Stimulated activated CD4-positive, alpha-beta T cell treated with anti-CD3 and anti-CD28 coated beads, Interleukin-12 subunit alpha, Interleukin-12 subunit beta, amount 100 ng/mL, for 24 hours (primary cell): ENCODE results near the gene ALKBH6.
"Not testable (repeated sequence)": the region's sequence is repeated elsewhere in the genome, so short reads cannot be mapped to it uniquely, and the experiment has no call there.

Source experiments
- DNase-seq, 2 experiments: peaks; one replicate each; pipeline ENCODE4 v3.0.0-alpha.2; 2020; ENCODE audit warnings: low read depth in 2 of 2

ALKBH6 gene

DNA sequence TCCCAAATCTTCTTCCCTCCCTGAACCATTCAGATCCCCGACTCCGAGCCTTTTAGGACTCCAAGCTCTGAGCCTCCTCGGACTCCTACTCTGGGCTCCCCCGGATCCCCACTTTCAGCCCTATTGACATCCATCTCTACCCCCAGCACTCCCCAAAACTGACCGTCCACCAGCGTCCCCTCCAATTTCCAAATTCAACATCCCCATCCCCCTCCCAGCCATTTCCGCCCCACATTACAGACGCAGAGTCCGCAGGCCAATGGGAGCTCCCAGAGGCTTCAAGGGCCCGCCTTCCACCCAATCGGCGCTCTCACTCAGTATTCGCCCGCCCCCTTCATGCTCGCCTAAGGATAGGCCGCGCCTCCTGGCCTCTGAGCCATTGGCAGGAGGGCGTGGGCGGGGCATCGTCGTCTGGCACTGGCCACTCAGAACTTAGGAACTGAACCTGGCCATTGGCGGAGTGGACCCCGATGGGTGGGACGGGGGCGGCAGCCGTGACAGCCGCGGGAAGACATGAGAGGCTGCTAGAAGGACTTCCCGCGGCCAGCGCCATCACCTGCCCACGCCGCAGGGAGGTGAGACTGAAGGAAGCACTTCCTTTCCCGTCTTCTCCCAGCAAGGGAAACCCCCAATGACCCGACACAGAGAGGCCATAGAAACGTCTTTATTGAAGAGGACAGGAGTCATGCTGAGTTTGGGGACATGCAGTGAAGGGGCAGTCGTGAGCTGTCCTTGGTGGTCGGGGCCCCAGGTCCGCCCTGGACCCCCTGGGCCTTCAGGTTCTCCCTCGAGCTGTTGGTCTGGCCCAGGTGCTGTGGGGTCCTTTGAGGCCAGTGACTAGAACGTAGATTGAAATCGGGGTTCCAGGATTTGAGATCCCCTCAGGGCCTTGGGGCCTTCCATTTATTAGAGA lies at the start of gene ALKBH6:
Gene ALKBH6, minus strand, starts transcription at position 202 of the 913 bp plus-strand sequence. CDS start 816 bp downstream, outside the sequence.
- DNase-seq: peak; percentile 98 to 100

DNA sequence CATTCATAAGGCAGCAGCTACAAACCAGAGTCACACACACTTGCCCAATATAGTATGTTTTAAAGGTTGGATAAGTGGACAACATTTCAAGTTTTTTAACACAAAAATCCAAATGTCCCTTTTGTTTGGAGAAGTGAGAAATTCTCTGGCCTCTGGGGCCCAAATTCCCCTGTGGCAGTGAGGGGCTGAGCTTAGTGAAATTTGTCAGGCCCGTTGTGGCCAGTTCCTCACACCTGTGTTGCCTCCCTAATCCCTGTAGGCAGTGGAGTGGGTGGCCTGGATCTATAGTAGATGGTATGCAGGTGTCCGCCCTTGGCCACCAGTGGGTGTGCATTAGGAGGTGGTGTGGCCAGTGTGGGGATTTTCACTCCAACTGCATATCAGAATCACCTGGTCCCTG lies 47.4 kb upstream of the ALKBH6 start:
- no peak for DNase-seq

DNA sequence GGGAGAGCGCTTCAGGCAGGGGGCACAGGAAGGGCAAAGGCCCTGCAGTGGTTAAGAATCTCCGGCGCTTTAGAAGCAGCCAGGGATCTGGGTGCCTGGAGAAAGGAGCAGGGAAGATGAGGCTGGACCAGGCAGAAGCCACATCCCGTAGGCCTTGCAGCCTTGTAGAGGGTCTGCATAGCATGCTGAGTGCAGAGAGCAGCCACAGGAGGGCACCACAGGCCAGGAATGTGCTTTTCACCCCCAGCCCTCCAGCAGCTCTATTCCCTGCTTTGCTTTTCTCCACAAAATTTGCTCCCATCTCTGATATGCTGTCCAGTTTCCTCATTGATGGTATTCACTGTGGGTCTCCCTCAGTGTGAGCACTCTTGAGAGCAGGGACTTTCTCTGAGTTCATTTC lies 46.4 kb upstream of the ALKBH6 start:
- DNase-seq: peak in 1 of 2 experiments; percentile 6

DNA sequence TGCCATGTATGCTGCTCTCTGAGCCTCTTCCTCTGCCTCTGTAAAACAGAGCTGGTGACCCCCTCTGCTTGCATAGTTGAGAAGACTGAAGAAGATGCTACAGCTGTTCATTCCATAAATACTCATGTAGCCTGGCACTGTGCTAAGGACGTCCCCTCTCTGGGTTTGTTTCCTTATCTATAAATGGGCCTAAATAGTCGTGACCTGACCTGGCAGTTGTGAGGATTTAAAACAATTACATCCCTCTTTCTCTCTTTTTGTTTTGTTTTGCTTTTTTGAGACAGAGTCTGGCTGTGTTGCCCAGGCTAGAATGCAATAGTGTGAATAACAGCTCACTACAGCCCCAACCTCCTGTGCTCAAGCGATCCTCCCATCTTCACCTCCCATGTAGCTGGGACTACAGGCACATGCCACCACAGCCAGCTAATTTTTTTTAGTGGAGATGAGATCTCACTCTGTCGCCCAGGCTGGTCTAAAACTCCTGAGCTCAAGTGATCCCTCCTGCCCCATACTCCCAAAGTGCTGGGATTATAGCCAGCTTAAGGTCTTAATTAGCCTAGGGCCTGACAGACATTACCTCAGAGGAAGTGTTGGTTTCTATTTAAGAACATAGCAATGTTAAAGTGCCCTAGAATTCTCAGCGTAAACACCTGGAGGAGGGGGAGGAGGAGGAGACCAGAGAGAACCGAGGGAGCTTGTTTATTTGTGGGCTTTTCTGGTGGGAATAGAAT lies 45.3 kb upstream of the ALKBH6 start:
- no peak for DNase-seq

DNA sequence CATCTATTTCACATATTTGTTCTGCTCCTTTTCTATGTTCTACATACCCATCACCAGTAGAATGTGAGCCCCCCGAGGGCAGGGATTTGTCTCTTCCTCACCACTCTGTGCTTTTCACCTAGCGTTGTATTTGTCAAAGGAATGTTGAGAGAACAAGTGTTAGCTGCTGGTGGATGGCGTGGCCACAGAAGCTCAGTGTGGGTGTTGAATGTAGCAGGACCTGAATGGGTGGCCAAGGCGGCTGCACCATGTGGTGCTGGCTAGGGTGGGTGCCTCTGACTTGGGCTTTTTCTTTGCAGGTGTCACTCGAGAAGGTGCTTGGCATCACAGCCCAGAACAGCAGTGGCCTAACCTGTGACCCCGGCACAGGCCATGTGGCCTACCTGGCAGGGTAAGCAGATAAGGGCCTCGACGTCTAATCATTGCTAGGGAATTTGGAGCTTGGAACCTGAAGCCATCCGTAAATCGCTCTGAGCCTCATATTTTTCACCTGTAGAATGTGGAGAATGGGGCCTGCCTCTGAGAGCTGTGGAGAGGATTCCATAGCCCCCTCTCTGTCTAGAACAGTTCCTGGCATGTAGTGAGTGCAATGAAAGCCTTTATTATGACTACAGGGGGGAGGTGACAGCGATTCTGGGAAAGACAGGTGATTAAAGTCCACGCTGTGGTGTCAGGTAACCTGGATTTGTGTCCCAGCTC lies 44.6 kb upstream of the ALKBH6 start:
- DNase-seq: no peak

DNA sequence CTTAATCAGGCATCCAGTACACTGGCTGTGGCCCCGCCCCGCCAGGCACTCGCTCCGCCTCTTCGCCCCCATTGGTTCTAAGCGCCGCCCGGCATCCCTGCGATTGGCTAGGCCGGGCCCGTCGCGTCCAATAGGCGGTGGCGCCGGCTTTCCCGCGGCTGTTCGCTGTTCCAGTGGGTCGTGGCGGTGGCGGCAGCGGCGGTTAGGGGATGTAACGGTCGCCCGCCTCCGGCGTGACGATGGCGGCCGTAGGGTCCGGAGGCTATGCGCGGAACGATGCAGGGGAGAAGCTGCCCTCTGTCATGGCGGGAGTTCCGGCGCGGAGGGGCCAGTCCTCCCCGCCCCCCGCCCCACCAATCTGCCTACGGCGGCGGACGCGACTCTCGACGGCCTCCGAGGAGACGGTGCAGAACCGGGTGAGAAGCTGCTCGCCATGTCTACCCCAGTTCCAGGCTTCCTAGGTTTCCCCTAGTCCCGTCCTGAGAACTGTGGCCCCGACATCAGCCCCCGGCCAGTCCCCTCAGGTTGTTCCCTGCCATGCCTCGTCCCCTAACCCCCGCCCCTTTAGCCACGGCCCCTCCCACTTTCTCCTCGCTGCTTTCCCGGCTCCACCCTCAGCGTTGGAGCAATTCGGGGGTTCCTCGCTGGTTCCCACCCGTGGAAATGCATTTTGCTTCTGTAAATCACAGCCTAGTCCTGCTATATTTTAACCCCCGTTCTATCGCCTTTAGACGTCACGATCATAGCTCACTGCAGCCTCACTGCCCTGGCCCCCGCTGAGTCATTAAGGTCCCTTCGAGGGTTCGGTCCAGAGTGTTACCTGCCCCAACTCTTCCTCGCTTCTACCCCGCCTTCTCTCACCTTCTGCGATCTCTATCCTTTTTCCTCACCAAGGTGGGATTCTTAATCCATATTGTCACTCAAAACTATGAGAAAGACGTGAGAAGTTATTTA lies 41.0 kb upstream of the ALKBH6 start, which contains the start of gene WDR62:
Gene WDR62, plus strand, starts transcription at position 165 of the 954 bp plus-strand sequence. Its CDS starts 75 bp downstream, at position 240.
- DNase-seq: peak; percentile 85 to 96

DNA sequence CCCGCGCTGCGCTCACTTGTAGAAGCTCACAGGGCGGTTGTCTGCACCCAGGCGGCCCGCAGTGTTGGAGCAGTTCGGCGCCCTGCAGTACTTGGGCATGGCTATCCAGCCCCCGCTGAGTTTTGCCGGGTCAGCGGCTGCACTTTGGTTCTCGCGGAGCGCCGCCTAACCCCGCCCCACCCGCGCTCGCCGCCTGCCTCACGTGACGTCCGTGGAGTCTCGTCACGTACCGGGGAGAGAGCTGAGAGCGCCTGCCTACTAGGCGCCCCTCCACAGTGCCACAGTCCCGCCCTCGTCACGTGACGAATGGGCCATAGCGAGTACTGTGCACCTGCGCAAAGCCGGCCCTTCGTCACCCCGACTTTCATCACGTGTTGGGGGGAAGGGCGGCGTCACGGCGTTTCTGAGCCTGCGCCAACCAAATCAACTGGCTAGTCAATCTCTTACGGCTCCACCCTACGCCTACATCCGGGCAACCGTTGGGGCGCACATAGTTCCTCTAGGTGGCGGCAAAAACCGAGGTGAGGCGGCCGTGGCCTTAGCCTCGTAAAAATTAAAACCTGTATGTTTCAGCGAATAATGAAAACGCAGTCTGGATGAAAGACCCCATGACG lies 40.2 kb upstream of the ALKBH6 start, which contains the start of gene THAP8:
Gene THAP8, minus strand, starts transcription at position 167 of the 614 bp plus-strand sequence. Its CDS starts 68 bp downstream, at position 99.
- DNase-seq: peak; percentile 99

DNA sequence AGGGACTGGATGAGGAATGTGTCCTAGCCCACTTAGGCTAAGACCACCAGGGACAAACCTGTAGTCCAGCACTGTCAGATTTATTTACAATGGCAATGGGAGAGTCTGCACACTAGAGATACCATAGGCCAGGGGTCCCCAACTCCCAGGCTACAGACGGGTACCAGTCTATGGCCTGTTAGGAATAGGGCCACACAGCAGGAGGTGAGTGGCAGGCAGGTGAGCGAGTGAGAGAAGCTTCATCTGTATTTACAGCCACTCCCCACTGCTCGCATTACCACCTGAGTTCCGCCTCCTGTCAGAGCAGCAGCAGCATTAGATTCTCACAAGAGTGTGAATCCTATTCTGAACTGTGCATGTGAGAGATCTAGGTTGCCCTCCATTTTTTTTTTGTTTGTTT lies 37.6 kb upstream of the ALKBH6 start:
- DNase-seq: no peak

DNA sequence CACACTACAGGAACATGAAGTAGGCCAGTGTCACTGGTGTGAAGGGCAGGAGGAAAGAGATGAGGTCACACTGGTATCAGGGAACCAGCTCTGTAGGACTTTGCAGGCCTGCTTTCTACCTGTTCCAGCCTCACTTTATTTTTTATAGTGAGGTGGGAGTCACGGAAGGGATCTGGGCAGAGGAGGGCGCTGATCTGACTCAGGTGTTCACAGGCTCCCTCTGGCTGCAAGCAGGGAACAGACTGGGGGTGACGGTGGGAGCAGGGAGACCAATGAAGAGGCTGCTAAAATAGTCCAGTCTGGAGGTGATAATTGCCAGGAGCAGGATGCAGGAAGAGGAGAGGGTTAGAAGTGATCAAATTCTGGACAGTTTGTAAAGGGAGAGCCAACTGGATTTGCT lies 37.2 kb upstream of the ALKBH6 start:
- DNase-seq: no peak

DNA sequence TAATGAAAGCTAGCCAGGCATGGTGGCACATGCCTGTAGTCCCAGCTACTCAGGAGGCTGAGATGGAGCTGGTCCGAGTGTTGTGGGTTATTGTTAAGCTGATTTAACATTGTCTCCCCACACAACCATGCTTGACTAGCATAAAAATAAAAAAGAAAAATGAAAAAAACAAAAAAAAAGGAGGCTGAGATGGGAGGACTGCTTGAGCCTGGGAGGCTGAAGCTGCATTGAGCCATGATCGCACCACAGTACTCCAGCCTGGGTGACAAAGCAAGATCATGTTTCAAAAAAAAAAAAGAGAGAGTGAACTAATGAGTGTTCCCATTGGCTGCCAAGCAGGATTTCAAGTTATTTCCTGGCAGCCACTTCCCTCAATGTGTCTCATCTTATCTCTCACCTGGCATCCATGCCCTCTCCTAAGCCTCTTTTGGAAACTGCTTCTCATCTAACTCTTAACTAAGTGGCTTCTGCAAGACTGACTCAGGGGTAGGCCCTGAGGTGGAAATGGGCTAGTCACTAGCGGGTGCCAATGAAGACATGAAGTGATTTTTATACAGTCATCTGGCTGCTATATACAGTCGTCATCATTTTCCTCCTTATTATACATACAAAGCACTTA lies 35.2 kb upstream of the ALKBH6 start:
- DNase-seq: no peak

DNA sequence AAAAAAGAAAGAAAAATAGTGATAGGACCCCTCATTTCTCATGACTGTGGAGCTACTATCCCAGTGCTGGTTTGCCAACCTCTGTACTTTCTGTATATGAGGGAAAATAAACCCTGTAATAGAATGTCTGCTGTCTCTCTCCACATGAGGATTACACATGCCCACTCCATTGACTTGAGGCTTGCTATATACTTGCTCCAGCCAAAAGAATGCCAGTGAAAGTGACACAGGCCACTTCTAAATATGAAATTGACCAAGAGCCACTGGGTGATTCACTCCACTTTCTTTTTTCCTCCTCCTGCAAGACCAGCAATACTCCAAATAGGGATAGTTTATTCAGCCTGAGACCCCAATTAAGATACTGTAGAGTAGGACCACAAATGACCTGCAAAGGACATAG lies 33.8 kb upstream of the ALKBH6 start:
- DNase-seq: no peak

DNA sequence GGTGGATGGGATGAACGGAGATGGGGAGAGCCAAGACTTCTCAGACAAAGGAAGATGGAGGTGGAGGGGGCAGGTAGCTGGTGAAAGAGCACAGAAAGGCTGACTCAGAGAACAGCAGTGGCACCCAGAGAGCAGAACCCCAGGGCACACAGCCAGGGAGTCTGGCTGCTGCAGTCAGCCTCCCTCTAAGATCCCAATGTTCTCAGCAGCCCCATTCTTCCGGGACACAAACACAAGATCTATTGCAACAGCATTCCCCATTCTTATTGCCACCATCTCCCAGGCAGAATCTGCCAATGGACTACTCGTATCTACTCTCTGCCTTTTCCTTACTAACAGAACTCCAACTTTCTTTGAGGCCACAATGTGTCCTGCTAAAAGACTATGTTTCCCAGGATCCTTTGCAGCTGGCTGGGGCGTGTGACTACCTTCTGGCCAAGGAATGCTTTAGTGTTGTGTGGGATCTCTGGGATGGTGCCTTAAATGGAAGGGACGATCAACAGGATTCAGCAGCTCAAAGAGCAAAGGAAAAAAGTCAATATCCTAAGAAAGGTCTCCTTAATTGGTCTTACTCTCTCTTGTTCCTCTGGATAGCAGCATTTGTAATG lies 32.5 kb upstream of the ALKBH6 start:
- DNase-seq: no peak

DNA sequence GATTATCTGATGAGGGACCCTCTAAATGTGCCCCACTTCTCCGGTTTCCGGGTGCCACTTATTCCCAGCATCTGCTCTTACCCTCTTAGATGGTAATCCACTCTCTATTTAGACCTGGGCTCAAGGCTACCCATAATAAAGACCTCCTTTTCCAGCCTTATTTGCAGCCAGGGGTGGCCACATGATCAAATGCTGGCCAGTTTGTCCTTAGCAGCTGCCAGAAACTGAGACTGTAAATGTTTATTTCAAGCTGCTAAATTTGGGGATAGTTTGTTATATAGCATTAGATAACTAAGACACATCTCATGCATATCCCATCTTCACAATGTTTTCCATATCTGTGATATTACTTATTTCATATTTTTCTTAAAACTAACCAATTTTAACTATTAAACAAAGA lies 29.9 kb upstream of the ALKBH6 start:
- no peak for DNase-seq

DNA sequence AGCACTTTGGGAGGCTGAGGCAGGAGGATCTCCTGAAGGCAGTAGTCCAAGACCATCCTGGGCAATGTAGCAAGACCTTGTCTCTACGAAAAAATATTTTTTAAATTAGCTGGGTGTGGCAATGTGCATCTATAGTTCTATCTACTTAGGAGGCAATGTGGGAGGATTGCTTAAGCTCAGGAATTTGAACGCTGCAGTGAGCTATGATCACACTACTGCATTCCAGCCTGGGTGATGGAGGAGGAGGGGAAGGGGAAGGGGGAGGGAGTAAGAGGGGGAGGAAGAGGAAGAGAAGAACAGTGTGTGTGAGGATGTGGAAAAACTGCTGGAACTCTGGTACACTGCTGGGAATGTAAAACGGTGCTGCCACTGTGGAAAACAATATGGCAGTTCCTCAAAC lies 27.8 kb upstream of the ALKBH6 start:
- DNase-seq: no peak

DNA sequence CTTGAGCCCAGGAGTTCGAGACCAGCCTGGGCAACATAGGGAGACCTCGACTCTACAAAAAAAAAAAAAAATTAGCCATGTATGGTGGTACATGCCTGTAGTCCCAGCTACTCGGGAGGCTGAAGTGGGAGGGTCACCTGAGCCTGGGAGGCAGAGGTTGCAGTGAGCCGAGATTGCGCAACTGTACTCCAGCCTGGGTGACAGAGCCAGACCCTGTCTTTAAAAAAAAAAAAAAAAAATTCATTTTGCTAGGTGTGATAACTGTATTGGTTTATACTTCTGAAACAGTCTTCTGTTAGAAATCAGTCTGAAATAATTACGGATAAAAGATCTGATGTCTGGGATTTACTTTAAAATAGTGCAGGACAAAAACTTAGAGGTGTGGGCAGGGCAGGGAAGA lies 27.1 kb upstream of the ALKBH6 start:
- not testable (repeated sequence) for DNase-seq

DNA sequence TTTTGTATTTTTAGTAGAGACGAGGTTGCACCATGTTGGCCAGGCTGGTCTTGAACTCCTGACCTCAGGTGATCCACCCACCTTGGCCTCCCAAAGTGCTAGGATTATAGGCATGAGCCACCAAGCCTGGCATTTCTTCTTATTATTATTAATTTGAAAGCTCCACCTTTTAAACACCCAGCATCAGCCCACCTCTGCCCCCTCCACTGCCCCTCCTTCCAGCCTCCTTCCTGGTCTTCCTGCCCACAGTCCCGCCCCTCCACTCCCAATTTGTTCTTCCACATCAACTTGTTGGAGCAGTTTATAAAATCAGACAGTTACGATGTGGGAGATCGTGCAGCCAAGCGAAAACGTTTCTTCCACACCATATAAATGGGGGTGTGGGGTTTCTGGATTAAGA lies 26.5 kb upstream of the ALKBH6 start:
- no peak for DNase-seq

DNA sequence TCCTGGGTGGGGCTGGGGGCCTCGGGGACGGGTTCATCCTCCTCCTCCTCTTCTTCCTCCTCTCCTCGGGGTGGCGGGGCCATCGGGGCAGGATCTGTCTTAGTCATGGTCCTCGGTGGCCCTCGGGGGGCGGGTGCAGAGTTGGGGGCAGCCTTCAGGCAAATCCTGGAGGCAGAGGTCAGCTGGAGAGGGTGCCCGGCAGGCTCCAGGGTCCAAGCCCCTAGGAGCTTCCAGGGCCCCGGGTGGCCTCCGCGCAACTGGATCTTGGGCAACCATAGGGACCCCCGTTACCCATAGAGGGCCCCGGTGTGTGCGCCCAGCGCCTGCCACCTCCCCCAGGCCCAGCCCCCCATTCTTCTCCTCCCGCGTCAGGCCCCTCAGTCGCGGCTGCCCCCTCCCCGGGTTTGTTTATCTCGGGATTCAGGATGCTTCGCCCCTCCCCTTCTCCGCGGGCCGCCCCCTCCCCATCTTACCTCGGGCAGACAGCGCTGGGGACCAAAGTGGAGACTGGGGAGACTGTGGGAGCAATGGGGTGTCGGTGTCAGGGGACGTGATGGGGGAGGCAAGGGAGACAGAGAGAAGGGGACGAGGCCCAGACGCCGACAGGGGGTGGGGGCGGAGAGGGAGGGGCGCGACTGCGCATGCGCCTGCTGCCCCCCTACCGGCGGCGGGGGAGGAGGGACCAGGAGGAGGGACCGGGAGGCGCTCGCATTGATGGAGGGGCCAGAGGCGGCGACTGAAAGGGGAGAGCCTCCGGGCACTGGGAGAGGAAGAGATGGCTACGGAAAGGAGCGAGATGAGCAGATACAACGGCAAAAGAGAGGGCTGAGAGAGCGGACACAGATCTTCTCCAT lies 18.5 kb upstream of the ALKBH6 start, which contains the start of gene CLIP3:
Gene CLIP3, minus strand, starts transcription at position 623 of the 854 bp plus-strand sequence. Its CDS starts 516 bp downstream, at position 107.
- peak; percentile 12 to 17 for DNase-seq

DNA sequence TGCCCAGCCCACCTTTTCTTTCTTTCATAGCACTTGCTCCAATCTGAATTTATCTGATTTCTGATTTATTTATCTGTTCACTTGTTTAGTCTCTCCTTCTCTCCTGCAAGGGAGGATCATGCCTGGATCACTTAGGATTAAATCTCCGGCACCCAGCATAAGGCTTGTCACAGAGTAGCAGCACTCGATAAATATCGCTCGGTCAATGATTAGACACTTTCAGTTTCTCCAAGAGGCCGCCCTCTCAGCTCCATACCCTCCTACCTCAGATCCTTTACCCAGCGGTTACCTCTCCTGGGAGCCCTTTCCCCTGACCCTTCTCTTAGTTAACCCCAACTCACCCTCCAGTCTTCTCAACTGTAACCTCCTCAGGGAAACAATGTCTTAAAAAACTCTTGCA lies 17.3 kb upstream of the ALKBH6 start:
- no peak for DNase-seq
